Subcutaneous adipose tissue (tissue), 4 donors: ENCODE measurements around the gene GBX1. TPM values are rescaled to one million over a fixed set of nuclear protein-coding genes. Genes with fewer than 3 reads are reported as not detected.

Source experiments
- total RNA-seq, 4 donors: library from RNA; depleted of rRNA; stranded (reverse); fragments of >200 nt; gene quantifications; one replicate each; pipeline ENCODE4 v1.1.0, GENCODE V29; 2016
- TF ChIP-seq, protein P1 (sequence below): fragments of 450-650 bp; IDR thresholded peaks from one replicate; pipeline ENCODE4 v1.5.1; 2016; ENCODE audit warnings: low read depth, mild to moderate bottlenecking, control low read depth, antibody characterized with exemption, moderate library complexity

GBX1 gene
- total RNA-seq, 4 donors from 2014 or later = not detected

DNA sequence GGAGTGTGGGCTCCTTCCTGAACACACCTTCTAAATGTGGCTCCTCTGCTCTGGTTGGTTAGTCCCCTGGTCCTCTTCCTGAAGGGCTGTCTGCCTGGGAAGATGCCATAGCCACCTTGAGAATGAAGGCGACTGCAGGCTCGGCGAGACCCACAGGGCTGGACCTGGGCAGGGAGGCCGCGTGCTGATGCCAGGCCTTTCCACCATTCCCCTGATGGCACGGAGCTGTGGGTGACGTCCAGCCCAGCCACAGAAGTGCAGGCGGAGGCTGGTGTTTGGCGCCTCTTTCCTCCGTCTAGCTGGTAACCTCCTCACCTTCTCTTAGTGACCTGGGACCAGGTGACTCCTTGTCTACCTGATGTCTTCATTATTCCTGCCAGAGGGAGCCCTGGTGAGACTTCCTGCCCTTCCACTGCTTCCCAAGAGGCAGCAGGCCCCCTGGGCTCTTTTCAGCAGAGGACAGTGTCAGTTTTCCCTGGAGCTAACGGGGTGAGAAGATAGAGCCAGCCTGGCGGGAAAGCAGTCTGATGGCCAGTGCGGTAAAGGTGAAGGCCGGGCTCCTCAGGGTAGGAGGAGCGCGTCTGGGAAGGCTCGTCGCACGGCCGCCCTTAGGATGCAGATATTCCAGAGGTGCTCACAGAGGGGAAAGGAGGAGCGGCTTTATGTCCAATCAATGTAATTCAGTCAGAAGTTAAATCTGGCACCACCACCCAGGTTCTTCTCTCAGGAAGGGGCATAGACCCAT, 34.9 kb downstream of the GBX1 start:
- TF ChIP-seq, protein P1, sequence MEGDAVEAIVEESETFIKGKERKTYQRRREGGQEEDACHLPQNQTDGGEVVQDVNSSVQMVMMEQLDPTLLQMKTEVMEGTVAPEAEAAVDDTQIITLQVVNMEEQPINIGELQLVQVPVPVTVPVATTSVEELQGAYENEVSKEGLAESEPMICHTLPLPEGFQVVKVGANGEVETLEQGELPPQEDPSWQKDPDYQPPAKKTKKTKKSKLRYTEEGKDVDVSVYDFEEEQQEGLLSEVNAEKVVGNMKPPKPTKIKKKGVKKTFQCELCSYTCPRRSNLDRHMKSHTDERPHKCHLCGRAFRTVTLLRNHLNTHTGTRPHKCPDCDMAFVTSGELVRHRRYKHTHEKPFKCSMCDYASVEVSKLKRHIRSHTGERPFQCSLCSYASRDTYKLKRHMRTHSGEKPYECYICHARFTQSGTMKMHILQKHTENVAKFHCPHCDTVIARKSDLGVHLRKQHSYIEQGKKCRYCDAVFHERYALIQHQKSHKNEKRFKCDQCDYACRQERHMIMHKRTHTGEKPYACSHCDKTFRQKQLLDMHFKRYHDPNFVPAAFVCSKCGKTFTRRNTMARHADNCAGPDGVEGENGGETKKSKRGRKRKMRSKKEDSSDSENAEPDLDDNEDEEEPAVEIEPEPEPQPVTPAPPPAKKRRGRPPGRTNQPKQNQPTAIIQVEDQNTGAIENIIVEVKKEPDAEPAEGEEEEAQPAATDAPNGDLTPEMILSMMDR = no peak

DNA sequence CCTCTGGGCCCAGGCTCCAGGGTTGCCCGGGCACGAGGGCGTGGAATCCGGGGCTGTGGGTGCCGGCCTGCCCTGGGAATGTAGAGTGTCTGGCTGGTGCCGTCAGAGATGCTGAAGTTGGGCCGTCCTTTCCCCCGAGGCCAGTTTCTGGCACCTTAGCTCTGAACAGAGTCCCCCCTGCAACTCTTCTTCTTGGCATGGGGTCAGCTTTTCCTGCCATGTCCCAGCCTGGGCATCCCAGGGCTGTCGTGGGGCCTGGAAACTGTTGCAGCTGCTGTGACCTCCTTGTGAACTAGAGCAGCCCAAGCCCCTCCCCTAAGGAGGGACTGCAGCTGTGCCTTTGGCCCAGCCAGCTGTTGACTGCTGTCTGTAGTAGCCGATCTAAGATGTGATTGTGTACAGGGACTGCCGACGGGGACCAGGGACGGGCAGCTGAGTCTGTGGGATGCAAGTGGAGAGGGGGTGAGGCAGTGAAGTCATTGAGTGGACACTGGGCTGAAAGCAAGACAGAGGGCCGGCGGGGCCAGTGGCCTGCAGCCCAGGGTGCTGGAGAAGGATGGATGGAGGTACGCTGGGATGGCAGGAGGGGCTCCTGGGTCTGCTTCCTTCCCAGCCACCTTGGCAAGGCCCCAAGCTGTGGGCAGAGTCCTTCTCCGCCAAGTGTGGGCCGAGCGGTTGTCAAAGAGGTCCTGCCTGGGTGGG, 35.8 kb downstream of the GBX1 start:
- TF ChIP-seq, protein P1 = no peak

DNA sequence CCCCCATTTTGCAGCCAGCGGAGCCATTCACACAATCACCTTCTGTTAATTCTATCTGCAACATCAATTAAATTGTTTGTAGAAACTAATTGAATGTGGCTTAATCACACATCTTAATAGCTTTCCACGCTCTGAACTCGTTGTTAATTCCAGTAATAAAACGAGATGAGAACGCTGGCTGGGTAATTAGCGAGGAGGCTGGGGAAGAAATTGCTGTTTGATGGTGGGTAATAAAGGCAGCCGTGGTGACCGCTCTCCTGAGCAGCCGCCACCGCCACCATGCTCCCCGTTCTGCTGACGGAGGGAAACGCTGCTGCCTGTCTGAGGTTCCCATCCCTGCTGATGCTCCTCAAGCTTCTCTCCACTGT, 36.3 kb downstream of the GBX1 start:
- TF ChIP-seq, protein P1 = no peak

DNA sequence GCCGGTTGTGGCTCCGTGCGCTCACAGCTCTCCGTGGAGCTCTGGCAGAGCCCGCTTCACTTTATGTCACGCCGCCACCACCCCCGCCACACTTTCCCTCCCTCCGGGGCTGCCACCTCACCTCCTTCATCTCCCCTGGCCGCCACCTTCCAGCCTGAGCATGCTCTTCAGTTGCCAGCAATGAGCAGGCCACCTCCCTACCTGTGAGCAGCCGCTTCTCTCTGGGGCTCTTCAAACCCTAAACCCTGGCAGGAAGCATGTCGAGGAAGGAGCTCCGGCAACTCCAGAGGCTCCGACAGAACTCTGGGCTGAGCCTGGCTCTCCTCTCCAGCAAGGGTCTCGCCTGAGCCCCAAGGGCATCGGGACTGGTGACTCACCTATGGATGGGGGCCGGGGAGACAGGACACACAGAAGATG, 36.7 kb downstream of the GBX1 start:
- TF ChIP-seq, protein P1 = no peak

DNA sequence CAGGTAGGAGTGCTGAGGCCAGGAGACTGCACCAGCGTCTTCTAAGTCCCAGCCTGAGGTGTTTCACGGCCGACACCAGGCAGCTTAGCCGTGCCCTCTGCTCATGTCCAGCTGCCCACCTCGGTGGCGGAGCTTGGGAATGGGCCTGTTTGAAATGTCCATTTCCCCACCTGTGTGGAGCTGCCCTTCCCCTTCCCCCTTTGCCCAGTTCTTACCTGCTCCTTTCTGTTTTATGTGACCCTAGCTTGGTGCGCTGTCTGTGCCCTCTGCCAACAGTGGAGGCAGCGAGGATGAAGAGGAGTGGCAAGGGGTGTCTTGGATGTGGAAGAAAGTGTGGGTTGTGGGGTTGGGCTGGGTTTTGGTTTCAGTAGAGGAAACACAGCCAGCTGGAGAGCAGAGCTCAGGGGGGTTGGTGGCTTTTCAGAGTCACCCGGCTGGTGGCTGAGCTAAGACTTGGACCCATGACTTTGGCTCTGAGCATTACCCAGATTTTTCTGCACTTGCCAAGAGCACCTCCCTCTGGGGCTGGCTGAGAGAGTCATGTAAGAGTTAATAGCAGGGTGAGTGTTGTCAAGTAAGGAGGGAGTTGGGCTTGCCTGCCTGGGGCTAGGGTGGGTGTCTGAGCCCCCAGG, 37.4 kb downstream of the GBX1 start:
- TF ChIP-seq, protein P1 = no peak

DNA sequence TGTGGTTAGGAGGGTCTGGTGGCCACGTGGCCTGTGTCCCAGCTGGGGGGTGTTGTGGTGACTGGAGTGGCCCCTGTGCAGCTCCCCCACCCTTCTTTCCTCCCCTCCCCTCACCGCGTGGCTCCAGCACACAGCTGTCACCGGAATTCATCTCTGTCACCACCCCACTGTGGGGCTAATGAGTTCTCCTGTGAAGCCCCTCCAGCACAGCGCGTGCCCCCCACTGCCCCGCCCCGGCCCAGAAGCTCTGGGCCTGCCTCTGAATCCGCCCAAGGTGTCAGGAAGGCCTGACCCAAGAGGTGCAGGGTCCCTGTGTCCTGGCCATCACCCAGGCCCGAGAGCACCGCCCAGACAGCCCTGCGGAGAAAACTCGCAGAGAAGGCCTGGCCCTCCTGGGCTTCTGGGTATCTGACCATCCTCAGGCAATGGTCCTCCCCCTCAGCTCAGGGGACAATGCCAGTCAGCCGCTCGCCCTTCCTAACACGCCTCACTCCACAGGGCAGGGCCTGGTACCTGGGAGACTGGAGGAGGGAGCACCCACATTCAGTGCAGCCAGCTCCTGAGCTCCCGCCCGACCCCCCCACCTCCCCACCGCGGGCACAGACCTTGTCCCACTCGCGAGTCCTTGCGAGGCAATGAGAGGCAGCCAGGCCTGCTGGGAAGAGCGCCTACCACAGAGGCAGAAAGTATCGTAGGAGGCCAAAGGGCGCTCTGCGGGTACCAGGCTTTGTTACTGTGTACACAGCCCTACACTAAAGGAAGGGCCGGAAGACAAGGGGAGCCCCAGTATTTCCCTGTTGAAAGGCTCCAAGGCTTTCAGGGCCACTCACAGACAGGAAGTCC, 38.2 kb downstream of the GBX1 start:
- TF ChIP-seq, protein P1 = no peak
